Stimulated activated CD4-positive, alpha-beta T cell treated with anti-CD3 and anti-CD28 coated beads, Interleukin-1b, Interleukin-23, amount 100 ng/mL, for 1 hour (primary cell): ENCODE measurements around the gene DHFR2.
"Not testable (repeated sequence)": the region's sequence is repeated elsewhere in the genome, so short reads cannot be mapped to it uniquely, and the experiment has no call there.

Experiments
- DNase-seq, 2 donors: peaks; one replicate each; pipeline ENCODE4 v3.0.0-alpha.2; 2020; ENCODE audit warnings: low read depth in 2 of 2

DHFR2 gene

DNA sequence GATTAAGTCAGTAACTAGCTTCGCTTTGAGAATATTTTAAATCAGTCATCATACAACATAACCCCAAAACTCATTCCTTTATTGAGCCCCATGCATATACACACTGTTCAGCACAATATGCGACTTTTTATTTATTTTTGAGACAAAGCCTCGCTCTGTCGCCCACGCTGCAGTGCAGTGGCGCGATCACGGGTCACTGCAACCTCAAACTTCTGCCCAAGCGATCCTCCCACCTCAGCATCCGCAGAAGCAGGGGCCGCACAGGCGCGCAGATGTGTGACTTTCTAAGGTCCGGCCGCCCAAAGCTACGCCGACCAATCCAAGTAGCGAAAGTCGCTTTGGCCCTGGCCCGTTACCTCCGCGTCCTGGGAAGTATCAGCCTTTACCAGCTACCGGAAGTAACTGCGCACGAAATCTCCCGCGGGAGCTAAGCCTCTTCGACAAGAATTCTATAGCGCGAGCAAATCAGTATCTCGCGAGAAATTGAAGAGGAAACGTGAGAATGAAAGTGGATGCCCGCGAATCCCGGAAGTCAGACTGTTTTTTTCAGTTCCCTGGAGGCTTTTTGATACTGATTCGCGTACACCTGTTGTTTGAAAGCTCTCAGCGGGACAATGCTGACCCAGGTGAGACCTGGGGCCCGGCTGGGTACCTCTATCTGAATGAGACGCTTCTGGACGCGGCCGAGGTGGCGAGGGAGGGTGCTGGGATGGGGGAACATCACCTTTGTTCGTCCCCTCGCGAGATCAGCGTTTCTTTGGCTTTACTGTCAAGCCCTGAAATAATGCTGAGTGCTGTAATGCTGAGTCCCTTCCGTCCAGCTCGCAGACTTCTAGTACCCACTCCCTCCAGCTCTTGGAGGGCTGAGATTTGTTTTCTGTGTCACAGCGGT, at the start of gene DHFR2, which contains the start of gene NSUN3:
Gene DHFR2 (minus strand): TSS at position 404 of the 892 bp plus-strand sequence. CDS start 1,405 bp downstream, outside the sequence.
Gene NSUN3 (plus strand): TSS at position 549 of the 892 bp plus-strand sequence. CDS start 66 bp downstream, at position 615.
- peak; percentile 46 to 47 for DNase-seq

DNA sequence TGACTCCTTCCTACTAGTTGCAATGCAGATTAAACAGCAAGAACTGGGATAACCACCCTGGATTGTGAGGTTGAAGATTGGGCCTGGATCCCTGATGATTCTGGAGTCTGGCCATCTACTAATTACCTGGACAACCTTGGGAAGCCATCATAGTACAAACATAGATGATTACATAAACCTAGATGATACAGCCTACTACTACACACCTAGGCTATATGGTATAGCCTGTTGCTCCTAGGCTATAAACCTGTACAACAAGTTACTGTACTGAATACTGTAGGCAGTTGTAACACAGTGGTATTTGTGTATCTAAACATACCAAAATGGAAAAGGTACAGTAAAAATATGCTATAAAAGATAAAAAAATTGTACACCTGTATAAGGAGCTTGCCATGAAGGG, 48.1 kb upstream of the DHFR2 start:
- DNase-seq, result no peak

DNA sequence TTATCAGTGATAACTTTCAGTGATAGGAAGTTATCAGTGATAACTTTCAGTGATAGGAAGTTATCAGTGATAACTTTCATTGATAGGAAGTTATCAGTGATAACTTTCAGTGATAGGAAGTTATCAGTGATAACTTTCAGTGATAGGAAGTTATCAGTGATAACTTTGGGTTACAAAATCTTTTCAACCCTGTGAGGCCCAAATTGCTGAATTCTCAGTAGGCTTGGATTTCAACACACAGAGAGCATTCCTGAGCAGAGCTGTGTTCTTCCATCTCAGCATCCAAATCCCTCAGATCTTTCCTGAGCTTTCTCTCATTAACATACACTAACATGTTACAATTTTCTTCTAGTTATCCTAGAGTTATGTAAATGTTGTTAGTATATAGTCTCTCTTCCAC, 47.5 kb upstream of the DHFR2 start:
- not testable (repeated sequence) for DNase-seq

DNA sequence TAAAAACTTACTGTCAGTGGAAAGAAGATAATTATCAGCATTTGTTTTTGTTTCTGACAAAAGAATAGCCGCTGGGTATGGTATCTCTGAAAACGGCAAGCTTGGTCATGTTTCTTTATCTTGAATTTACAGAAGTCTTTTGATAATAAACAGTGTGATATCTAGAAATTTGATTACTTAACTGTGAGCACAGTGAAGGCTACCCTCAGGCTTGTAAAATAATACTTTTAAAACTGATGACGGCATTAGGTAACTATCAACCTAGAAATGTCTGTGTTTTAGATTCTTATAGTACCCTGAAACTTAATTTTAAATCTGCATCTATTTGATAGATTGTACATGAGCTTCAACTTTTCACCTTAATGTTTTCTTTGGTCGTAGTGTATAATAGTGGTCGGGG, 43.6 kb upstream of the DHFR2 start:
- DNase-seq, result no peak

DNA sequence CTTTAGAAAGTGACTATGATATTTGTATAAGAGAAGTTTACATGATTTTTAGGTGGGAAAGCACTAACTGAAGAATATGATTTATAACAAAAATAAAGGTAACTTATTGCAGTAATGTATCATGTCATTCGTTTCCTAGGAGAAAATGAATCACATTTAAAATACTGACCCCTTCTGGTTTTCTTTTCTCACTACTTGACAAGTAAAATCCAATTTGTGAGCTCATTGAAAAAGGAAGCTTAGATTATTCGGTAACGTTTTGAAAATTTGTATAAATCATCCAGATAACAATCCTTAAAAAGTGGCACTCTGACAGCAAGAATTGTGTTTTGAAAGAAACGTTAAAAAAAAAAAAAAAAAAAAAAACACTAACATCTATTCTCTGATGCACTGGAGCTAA, 39.1 kb upstream of the DHFR2 start:
- no peak for DNase-seq

DNA sequence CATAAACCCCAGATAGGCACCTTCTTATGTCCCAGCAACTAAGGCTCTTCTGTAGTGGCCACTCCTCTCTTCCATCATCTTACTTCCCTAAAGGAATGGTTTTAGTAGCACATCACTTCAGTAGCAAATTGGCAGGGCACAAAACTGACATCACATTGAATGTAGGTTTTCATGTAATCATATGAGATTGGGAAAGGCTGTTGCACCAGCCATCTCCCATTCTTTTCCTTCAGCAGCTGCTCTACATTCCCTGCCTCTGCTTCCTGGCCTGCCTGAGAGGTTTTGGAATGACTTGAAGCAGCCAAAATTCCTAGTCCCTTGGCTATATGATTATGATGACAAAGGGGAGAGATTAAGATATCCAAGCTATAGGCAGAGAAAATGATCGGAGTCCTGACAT, 36.6 kb upstream of the DHFR2 start:
- DNase-seq, result no peak

DNA sequence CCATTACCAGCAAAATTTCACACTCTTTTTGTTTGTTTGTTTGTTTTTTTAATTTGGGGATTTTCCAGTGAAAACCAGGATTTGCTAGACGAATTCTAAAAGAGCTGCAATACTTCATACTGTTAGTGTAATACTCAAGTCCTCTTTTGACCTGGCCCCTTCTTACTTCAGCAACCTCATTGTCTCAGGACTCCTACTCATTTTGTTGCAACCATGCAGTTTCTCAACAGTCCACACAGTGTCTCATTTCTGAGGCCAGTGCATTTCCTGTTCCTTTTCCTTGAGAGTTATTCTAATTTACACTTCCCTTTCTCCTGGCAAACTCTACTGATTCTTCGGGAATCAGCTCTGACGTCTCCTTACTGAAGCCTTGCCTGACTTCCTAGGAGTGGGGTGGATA, 35.7 kb upstream of the DHFR2 start:
- DNase-seq, result no peak

DNA sequence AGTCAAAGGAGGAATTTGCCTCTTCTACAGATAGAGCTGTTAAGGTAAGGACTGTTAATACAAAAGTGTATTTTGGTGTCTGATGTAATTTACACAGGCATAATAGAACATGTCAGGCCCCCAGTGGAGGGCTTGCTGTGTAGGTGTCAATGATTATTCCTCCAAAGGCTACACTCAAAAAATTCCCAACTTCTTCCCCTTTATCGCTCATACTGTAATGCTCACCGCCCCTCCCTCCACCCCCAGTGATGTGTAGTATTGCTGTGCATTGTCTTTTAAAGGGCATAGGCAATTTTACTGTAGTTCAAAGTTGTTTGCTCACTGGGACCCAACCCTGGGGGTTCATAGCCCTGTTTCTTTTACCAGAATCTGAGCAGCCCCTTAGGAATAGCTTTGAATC, 32.4 kb upstream of the DHFR2 start:
- no peak for DNase-seq

DNA sequence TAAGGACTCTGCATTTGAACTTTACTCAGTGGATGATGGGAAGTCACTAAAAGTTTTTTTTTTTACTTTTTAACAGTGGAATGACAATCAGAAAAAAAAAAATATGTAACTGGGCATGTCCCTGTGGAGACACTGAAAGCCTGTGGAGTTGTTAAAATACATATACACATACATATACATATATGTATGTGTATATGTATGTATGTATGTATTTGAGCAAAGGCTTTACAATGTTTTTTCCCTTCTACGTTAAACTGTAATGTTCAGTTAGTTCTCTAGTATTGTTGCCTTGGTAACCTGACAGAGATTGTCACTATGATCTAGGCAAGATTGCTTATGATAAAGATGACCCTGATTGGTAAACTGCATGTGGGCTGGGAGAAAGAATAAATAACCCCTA, 30.4 kb upstream of the DHFR2 start:
- no peak for DNase-seq

DNA sequence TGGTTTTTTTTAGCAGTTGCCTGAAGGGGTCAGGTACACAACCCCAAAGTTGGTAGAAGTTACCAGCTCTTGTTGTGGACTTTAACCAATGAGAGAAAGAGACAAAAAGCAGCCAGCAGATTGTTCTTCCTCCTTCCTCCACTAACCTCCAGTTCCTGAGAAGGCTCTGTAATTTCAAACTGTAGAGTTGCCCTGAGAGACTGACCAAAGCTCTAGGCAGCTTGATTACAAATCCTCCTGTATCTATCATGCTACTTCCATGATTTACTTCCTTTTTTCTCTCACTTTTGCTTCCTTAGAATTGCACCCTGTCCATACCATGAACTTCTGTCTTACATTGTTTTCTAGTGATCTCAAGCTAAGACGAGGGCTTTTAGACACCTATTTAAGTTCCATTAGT, 29.4 kb upstream of the DHFR2 start:
- DNase-seq, result no peak

DNA sequence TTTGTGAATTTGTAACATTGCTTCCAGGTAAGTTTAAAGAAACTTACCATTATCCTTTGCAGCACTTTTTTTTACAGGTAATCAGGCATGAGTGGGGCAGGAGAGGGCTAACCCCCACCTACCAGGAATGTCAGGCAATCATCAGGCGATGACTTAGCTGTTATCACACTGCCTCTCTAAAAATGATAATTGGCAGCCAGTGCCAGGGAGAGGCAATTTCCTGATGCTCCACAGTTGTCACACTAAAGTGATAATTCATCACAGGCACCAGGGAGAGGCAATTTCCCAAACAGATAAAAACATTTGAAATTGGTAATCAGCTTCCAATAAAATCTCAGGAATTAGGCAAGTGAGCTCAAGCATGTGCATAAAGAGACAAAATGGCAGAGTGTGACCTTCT, 26.4 kb upstream of the DHFR2 start:
- DNase-seq, result no peak

DNA sequence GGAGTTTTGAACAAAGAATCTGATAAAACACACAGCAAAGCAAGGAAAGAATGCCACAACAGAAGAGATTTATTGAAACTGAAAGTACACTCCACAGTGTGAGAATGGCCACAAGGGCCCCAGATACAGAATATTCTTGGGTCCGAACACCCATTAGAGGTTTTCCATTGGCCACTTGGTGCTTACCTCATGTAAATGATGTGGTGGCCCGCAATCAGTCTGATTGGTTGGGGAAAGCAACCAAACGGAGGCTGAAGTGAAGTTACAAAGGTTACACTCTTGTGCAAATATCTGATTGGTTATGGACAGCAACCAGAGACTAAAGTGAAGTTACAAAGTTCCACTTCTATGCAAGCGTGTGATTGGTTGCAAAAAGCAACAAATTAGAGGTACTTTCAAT, 20.5 kb upstream of the DHFR2 start:
- no peak for DNase-seq

DNA sequence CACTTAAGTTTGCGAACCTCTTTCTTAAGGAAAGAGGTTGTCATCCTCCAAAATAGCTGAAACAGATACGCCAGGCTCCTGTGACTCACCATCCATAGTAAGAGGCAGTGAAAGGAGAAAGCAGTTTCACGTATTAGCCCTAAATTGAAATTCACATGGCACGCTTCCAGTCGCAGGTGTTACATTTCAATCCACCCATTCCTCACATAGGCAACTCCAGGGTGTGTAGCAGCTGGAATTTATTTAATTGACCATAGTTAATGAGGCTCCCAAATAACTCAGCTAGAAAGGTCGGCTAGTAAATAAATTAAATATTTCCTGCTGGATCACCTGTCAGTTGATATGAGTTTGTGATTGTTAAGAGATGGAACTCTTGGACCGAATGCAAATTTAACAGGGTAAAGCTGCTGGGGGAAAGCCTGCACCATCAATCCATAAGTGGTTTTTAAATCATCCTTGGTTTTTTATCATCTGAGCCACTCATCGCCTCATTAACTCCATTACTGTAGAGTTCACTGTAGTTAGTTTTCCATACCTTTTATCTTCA, 19.7 kb upstream of the DHFR2 start:
- DNase-seq, result no peak

DNA sequence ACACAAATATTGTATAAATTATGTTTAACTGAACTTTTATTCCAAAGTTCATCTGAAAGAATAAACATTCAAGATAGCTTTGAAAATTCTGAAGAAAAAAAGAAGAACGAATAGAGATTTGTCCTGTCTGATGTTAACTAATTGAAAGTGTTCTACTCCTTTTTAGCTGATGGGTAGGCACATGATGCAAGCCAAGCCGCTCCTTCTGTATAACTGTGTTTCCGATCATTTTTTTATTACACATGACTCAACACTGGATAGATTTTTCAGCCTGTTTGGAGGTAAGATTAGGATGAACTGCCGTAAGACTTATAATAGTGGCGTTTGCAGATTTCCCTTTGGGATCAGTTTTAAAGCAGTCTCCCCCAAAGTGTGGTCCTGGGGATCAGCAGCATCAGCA, 19.2 kb upstream of the DHFR2 start:
- no peak for DNase-seq

DNA sequence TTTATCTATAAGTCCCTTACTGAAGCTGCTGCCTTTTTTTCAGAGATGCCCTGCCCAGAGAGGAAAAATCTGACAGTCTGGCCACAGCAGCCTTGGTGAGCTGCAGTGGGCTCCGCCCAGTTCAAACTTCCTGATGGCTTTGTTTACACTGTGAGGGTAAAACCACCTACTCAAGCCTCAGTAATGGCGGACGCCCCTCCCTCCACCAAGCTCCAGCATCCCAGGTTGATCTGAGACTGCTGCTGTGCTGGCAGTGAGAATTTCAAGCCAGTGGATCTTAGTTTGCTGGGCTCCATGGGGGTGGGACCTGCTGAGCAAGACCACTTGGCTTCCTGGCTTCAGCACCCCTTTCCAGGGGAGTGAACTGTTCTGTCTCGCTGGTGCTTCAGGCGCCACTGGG, 17.8 kb upstream of the DHFR2 start:
- not testable (repeated sequence) for DNase-seq

DNA sequence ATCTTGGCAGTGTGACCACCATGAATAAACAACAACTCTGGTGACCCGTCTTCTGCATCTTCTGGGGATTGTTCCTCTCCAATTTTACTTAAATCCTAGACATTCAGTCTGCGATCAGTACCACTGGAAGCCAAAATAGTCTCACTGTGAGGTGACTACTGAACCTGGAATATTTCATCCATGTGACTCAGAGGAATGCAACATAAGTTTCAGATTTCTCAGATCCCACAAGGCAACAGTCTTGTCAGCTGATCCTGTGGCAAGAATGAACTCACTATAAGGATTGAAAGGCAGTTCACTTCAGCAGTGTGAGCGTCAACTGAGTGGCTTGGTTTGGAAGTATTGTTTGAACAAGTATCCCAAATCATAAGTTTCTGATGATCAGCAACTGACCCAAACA, 13.3 kb upstream of the DHFR2 start:
- no peak for DNase-seq

DNA sequence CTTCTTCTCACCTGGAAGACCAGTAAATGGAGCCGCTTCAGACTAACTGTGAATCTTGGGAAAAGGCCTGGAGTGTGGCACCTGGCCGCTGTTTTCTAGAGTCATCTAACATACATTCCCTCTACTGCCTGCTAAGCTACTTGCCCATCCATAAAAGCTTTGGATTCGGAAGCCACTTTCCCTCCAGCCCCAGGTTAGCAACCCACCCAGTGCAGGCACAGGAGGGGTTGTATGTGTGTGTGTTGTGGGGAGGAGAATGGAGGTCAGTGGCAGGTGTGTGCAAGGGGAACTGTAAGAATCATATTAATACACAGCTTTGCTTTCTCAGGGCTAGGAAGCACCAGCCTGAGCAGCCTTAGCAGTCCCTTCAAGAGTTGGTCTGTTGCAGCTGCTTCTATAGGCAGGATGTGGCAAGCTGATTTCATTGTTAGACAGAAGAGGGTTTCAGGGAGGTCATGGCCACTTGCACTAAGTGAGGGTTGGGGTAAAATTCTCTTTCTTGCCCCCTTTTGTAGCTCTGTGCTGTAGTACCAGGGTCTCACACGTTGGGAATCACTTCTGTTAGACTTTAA, 9.1 kb upstream of the DHFR2 start:
- no peak for DNase-seq

DNA sequence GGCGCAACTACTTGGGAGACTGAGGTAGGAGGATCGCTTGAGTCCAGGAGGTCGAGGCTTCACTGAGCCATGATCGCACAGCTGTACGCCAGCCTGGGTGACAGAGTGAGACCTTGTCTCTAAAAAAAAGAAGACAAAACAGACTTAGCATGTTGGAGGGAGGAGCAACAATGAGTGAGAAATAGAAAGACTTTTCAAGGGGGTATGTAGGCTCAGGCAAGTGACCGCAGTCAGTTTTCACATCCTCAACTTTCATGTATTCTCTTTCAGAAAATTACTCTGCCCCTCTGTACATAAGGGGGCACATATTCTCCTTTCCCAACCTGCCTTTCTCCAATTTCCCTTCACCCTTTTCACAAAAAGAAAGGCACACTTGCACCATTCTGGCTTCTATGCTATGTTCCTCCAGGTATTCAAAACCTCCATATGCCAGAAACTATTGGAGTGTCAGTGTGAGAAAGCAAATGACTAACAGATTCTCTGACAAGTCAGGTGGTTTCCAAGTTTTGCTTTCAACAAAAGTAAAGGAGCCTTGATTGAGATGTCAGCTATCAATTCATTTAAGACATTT, 7.7 kb upstream of the DHFR2 start:
- DNase-seq, result no peak

DNA sequence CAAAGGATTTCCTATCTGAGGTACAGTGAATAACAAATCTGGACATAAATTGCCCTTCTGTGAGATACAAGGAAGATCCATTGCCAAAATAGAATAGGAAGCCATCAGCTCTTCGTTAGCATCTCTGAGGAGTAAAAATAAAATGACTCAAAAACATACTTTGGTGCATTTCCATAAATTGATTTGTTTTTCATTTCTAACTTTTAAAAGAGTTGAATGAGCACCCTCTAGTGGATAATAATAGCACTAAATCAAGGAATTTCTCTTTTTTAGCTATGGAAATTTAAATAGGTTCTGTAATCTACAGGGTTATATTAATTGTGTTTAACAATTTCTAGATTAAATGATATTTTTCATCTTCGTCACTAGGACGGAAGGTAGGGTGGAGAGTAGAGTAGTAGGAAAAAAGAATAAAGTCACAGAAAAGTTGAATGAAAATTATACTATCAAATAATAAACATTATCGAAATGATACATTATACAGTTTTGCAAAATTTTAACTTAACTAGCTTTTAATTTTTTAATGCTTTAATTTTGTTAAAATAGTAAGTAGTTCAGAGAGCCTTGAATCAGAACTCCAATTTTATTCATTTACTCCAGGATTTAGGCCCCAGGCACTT, 6.6 kb upstream of the DHFR2 start:
- DNase-seq, result no peak

DNA sequence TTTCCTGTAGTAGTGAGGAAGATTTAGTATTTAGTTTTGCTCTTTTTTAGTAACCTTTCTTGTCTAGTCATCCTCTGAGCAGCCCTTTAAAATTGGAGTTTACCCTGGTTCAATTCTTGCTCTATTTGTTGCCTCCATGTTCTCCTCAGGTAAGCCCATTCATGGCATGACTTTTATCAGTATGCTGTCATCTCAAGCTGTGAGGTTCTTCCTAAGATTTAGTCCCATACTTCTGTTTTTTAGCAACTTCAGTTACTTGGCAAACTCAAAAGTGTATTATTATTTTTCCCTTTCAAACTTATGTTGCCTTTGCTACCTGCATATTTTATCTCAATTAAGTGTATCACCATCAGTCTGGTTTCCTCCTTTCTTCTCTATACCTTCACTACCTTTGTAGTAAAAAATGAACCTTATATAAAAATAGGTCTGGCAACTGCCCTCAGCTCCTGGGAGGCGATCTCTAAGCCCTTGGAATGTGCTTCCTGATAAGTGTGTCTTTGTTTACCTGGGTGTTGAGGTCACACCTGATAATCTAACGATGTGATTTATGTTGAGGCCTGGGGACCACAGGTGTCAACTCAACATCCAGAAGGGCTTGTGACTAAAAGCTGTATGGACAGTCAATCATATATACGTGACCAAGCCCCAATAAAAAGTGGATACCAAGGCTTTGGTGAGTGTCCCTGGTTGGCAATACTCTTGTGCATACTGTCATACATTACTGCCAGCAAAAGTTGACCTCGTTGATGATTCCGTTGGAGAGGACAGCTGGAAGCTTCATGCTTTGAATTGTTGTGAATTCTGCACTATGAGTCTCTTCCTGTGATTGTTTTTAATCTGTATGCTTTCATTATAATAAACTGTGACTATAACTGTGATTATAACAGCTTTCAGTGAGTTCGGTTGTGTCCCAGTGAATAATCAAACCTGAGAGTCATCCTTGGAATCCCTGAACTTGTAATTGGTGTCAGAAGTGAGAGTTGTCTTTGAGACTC, 4.1 kb upstream of the DHFR2 start:
- DNase-seq, result no peak
